Measurements from ENCODE around the gene COX5B. TPM values are rescaled to one million over a fixed set of nuclear protein-coding genes. Genes with fewer than 3 reads are reported as not detected.

Gene COX5B
- total RNA-seq, 1 donor from 2014 or later = 148 TPM

GRCh38 chr2:97673182-97673914, 27.5 kb downstream of the COX5B start:
- no peak for DNase-seq (ENCODE audit: low spot score)
- Mint-ChIP-seq H3K9me3 (peaks cover 4% of the 10 kb centered on the region), H3K36me3 (no peaks in the 10 kb centered on the region), H3K27me3 (ENCODE audit: insufficient read depth, low read depth) (peaks cover 2% of the 10 kb centered on the region), H3K4me3 (no peak overlapping the region), H3K4me1 (no peaks in the 10 kb centered on the region), H3K27ac (peak overlapping the region; percentile 78)
- Histone ChIP-seq H3K27me3 (no peaks in the 10 kb centered on the region), H3K4me3 (no peak overlapping the region), H2AFZ (replicated peaks) (no peak overlapping the region), H3K4me1 (no peaks in the 10 kb centered on the region), H4K20me1 (ENCODE audit: low read depth) (no peaks in the 10 kb centered on the region), H3K9me3 (ENCODE audit: low read depth) (no peaks in the 10 kb centered on the region), H3K36me3 (no peaks in the 10 kb centered on the region), H3K4me2 (no peak overlapping the region), H3K79me2 (ENCODE audit: low read depth) (no peaks in the 10 kb centered on the region), H3K9ac (no peak overlapping the region), H3K27ac (no peak overlapping the region), H3F3A (ENCODE audit: low read depth) (no peaks in the 10 kb centered on the region)
- TF ChIP-seq, protein P1, sequence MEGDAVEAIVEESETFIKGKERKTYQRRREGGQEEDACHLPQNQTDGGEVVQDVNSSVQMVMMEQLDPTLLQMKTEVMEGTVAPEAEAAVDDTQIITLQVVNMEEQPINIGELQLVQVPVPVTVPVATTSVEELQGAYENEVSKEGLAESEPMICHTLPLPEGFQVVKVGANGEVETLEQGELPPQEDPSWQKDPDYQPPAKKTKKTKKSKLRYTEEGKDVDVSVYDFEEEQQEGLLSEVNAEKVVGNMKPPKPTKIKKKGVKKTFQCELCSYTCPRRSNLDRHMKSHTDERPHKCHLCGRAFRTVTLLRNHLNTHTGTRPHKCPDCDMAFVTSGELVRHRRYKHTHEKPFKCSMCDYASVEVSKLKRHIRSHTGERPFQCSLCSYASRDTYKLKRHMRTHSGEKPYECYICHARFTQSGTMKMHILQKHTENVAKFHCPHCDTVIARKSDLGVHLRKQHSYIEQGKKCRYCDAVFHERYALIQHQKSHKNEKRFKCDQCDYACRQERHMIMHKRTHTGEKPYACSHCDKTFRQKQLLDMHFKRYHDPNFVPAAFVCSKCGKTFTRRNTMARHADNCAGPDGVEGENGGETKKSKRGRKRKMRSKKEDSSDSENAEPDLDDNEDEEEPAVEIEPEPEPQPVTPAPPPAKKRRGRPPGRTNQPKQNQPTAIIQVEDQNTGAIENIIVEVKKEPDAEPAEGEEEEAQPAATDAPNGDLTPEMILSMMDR (IDR thresholded peaks at IDR 0.05) = no peak
- TF ChIP-seq EZH2 (IDR thresholded peaks at IDR 0.05) = no peak
- TF ChIP-seq EZH2phosphoT487 (IDR thresholded peaks at IDR 0.05) = no peak

- H3K27me3 Mint-ChIP-seq (ENCODE audit: insufficient read depth, low read depth) = peaks cover 2% of the 10 kb centered on the region
- Histone ChIP-seq H3K4me2 (no peak overlapping the region), H3K27me3 (no peaks in the 10 kb centered on the region), H3K36me3 (no peaks in the 10 kb centered on the region), H3F3A (ENCODE audit: low read depth) (no peaks in the 10 kb centered on the region), H2AFZ (replicated peaks) (no peak overlapping the region), H3K79me2 (ENCODE audit: low read depth) (no peaks in the 10 kb centered on the region), H3K9me3 (ENCODE audit: low read depth) (no peaks in the 10 kb centered on the region), H4K20me1 (ENCODE audit: low read depth) (no peaks in the 10 kb centered on the region), H3K27ac (no peak overlapping the region), H3K4me1 (no peaks in the 10 kb centered on the region), H3K4me3 (no peak overlapping the region), H3K9ac (no peak overlapping the region)
- no peak overlapping the region for H3K4me3 Mint-ChIP-seq
- TF ChIP-seq, protein P1 (IDR thresholded peaks at IDR 0.05) = no peak
- TF ChIP-seq EZH2phosphoT487 (IDR thresholded peaks at IDR 0.05) (no peak), EZH2 (IDR thresholded peaks at IDR 0.05) (no peak)
- DNase-seq (ENCODE audit: low spot score) = no peak
- H3K27ac Mint-ChIP-seq = no peak overlapping the region
- H3K36me3 Mint-ChIP-seq = no peaks in the 10 kb centered on the region
- no peaks in the 10 kb centered on the region for H3K4me1 Mint-ChIP-seq
- H3K9me3 Mint-ChIP-seq = peaks cover 5% of the 10 kb centered on the region
These were observed 28.0 kb downstream of the COX5B start for GRCh38 chr2:97673915-97674283.

DNA sequence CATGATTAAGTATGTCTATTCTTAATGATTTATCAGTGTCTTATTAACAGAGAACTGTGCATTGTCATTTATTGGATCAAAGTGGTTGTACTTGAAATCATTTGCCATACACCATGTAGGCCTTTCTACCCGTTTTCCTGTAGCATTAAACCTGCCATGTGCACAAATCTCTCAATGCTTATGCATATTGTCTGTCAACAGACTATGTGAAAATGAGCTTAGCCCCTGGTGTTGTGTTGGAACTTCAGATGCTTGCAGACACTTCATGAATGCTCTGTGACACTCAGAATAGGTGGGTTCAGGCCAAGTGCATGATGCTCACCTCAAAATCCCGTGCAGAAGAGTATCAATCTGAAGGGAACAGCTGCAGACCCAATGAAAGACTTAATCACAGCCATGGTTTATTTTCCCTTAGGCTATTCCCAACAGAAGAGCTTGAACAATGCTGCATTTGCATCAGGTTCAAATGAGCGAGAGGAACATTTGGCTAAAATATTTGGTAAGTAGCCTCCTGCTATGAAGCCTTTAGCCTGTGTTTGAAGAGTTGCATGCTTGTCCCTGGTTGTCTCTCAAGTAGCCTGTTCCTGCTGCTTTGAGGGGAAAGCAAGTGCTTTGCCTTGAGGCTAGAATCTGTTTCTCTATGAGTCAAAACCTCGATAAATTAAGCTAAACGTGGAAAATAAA, 29.7 kb downstream of the COX5B start:
- no peaks in the 10 kb centered on the region for H3K36me3 Mint-ChIP-seq
- Histone ChIP-seq H3K4me3 (no peak overlapping the region), H3K36me3 (no peaks in the 10 kb centered on the region), H3K79me2 (ENCODE audit: low read depth) (no peaks in the 10 kb centered on the region), H3K9ac (no peak overlapping the region), H3K4me2 (no peak overlapping the region), H3K27ac (no peak overlapping the region), H3F3A (ENCODE audit: low read depth) (no peaks in the 10 kb centered on the region), H3K4me1 (no peaks in the 10 kb centered on the region), H2AFZ (replicated peaks) (no peak overlapping the region), H4K20me1 (ENCODE audit: low read depth) (no peaks in the 10 kb centered on the region), H3K27me3 (no peaks in the 10 kb centered on the region), H3K9me3 (ENCODE audit: low read depth) (no peaks in the 10 kb centered on the region)
- peaks cover 5% of the 10 kb centered on the region for H3K9me3 Mint-ChIP-seq
- no peak overlapping the region for H3K4me3 Mint-ChIP-seq
- TF ChIP-seq EZH2 (IDR thresholded peaks at IDR 0.05) = no peak
- TF ChIP-seq, protein P1 (IDR thresholded peaks at IDR 0.05) = no peak
- no peak for TF ChIP-seq EZH2phosphoT487 (IDR thresholded peaks at IDR 0.05)
- no peaks in the 10 kb centered on the region for H3K4me1 Mint-ChIP-seq
- no peak overlapping the region for H3K27ac Mint-ChIP-seq
- H3K27me3 Mint-ChIP-seq (ENCODE audit: insufficient read depth, low read depth) = peaks cover 2% of the 10 kb centered on the region
- DNase-seq (ENCODE audit: low spot score) = no peak

All from neural progenitor cell (in vitro differentiated cells).